GM21529 (cell line): ENCODE measurements around the gene ARFRP1.

Source experiments
- ATAC-seq: cut with Tn5 transposase; IDR thresholded peaks from one replicate; pipeline ENCODE4 v1.9.1; 2021; ENCODE audit not compliant: unreplicated experiment

Gene ARFRP1

DNA sequence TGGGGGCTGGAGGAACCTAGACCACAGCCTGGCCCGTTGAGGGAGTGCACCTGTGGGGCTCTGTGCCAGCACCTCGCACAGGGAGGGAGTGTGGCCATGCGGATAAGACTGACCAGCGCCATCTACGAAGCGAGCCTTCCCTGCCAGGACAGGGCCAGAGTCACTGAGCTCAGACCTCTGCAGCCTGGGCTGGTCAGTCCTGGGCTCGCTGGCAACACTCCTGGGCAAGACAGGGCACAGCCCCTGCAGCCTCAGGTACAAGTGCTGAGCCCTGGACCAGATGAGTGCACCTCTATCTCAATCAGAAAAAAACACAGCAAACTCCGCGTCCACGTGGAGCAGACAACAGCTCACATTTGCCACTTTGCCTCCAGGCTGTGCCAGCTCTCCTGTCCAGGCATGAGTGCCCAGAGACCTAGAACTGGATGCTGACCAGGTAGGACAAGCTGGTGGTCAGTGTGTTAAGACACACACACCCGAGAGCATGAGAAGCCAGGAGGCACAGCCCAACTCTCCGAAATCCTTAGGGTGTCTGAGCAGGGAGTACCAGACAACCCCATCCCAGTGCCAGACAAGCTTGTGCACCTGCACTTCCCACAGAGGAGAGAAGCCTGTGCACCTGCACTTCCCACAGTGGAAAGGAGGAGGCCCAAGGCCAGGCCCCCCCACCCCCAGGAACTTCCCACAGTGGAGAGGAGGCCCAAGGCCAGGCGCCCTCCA, 4.9 kb downstream of the ARFRP1 start:
- no peak for ATAC-seq

DNA sequence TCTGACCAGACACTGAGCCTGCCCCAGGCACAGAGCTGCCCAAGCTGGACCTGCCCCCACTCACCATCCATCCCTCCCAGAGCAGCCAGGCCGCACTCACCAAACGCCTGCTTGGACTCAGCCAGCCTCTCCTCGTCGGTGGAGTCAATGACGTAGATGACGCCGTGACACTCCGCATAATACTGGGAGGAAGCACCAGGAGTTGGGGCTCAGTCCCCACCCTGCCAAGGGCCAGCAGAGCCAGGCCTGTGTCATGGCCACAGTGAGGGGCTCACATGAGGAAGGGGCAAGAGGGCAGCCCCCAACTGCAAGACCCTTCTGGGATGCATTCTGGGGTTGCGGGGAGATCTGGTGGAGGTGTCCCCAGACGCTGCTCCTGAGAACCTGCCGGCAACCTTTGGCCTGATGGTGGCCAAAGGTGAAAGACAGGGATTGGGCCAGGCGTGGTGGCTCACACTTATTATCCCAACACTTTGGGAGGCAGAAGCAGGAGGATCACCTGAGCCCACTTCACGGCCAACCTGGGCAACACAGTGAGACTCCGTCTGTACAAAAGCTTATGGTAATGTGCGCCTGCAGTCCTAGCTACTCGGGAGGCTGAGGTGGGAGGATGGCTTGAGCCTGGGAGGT, 5.6 kb downstream of the ARFRP1 start:
- ATAC-seq = no peak

DNA sequence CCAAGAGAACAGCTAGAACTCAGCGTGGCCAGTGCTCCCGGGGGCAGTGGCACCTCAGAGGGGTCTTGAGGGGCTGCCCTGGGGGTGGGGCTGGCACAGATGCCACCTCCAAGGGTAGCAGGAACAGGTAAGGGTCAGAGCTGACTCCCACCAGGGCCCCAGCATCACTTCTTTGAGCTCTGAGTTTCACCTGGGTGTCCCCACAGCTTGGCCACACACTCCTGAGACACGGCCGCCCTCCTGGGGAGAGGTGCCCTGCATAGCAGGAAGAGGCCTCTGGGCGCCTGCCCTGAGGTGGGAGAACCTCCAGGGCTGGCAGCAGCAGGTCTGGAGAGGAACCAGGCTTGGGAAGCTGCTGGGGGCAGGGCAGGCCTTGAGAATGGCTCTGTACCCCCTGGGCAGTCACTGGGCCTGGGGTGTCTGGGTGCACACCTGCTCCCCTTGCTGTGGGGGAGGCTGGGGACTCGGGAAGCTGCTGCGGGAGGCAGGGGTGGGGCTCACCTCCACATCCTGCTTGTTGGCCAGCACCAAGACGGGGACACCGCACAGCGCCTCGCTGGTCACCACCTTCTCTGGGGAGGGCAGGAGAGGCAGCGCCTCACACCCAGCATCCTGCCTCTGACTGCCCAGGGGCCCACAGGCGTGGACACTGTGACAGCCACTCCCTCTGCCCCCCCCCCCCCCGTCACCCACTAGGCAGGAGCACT, 6.3 kb downstream of the ARFRP1 start:
- ATAC-seq = no peak

DNA sequence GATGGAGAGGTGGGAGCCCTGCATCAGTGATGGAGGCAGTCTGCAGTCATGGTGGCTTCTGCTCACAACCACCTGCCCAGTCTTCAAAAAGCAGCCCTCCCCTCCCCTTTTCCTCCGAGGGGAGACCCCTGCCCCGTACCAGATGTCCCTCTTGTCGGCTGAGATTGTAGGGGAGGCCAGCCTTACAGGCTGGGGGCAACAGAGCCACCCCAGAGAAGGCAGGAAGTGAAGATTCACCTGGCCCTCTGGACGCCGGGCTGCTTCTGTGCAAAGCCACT, 6.8 kb downstream of the ARFRP1 start:
- ATAC-seq = no peak

DNA sequence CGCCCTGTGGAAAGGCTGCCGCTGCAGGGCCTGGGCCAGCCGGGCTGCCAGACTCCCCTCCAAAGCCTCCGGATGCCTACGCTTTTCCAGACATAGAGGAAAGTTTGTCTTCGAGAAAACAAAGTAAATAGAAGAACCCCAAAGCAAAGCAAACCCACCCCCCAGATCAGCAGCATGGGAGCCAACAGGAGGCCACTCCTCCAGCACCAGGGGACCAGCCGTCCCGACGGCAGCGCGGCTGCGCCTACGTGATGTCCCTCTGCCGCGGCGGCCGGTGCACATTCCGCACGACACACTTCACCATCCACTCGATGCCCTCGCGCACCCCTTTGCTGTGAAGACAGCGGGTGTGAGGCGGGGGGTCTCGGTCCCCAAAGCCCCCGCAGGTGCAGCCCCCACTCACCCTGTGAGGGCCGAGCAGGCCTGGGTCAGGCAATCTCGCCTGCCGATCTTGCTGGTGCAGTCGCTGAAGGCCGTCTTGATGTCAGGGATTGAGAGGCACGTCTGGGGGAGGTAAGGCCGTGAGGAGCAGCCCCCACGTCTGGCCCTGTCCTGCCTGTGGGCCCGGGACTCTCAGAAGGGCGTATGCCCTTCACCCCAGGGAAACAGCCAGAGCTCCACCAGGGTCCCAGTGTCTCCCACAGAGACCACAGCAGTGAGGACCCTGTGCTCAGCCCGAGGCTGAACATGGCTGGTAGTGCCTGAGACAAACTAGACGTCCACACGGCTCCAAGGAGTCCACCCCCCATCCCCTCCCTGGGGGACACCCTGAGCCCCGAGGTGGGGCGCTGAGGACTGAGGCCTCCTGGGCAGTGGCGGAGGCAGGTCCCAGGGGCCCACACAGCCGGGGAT, 7.4 kb downstream of the ARFRP1 start:
- ATAC-seq = no peak

DNA sequence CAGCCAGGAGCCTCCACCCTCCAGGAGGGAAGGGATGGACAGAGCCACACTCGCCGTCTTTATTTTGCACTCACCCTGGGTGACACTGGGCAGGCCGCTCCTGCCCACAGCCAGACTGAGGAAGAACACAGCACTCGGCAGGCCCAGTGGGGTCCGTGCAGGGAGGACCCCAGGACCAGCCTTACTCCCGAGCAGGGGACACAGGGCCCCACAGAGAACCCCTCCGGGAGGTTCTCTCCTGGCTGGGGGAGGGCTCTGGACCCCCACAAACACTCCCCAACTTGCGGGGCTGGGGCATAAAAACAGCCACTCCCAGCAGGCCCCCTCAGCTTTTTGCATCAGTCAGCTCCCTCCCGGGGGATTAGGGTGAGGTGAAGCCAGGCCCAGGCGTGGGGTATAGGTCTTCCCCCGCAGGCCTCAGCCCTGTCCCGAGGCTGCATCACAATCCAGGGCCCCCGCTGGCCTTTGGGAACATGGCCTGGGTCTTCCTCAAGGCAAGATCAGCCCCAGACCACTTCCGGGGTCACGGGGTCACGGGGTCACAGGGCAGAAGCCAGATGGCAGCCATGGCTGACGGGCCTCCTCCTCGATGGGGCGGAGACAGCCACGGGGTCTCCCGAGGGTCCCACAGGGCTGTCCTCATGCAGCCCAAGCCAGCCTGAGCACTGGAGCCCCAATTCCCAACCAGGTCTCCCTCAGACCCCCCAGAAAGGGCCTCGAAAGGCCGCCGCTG, 8.1 kb downstream of the ARFRP1 start:
- no peak for ATAC-seq

DNA sequence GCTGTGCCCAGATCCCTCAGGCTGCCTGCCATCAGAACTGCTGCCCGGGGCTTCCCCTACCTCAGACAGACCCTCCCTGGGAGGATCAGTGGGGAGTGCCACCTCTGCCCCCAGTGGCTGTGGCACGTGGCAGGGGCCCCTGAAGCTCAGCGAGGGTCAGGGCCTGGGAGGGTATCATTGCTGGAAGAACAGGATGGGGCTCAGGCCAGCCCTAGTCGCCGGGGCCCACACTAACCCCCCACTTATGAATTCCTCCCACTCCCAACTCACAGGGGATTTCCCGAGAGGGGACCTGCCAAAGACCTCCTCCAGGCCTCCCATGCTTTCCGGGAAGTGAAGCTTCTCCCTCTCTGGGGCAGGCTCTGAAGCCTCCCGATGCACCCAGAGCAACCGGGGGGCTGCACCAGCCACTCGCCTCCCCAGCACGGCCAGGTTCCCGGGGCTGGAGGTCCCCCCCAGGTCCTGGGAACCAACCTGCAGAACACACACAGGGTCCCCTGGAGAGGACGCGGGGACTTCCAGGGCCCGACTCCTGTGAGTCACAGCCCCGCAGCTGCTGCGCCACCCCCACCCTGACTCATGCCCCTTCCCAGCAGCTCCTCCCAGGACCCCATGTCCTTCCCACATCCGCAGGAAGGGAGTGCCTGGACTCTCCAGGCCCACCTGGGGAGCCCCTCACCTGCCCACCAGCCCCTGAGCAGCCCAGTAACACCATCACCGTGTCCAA, 8.9 kb downstream of the ARFRP1 start:
- ATAC-seq = no peak

DNA sequence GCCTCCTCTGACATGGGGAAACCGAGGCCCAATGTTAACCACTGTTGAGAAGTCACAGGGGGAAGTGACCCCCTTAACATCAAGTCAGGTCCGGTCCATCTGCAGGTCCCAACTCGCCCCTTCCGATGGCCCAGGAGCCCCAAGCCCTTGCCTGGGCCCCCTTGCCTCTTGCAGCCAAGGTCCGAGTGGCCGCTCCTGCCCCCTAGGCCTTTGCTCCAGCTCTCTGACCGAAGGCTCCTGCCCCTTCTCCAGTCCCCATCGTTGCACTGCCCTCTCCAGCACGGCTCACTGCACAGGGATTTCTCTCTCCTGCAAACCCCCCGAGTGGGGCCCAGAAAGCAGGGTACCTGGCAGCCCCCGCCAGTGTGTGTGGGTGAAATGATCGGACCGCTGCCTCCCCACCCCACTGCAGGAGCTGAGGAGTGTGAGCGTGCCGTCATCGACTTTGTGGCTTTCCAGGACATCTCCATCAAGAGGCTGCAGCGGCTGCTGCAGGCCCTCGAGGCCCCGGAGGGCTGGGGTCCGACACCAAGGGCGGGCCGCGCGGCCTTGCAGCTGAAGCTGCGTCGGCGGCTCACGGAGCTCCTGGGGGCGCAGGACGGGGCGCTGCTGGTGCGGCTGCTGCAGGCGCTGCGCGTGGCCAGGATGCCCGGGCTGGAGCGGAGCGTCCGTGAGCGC, 9.8 kb downstream of the ARFRP1 start:
- no peak for ATAC-seq

DNA sequence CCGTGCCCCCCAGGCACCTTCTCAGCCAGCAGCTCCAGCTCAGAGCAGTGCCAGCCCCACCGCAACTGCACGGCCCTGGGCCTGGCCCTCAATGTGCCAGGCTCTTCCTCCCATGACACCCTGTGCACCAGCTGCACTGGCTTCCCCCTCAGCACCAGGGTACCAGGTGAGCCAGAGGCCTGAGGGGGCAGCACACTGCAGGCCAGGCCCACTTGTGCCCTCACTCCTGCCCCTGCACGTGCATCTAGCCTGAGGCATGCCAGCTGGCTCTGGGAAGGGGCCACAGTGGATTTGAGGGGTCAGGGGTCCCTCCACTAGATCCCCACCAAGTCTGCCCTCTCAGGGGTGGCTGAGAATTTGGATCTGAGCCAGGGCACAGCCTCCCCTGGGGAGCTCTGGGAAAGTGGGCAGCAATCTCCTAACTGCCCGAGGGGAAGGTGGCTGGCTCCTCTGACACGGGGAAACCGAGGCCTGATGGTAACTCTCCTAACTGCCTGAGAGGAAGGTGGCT, 10.4 kb downstream of the ARFRP1 start:
- ATAC-seq = no peak

DNA sequence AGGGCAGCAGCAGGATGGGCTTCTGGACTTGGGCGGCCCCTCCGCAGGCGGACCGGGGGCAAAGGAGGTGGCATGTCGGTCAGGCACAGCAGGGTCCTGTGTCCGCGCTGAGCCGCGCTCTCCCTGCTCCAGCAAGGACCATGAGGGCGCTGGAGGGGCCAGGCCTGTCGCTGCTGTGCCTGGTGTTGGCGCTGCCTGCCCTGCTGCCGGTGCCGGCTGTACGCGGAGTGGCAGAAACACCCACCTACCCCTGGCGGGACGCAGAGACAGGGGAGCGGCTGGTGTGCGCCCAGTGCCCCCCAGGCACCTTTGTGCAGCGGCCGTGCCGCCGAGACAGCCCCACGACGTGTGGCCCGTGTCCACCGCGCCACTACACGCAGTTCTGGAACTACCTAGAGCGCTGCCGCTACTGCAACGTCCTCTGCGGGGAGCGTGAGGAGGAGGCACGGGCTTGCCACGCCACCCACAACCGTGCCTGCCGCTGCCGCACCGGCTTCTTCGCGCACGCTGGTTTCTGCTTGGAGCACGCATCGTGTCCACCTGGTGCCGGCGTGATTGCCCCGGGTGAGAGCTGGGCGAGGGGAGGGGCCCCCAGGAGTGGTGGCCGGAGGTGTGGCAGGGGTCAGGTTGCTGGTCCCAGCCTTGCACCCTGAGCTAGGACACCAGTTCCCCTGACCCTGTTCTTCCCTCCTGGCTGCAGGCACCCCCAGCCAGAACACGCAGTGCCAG, 11.0 kb downstream of the ARFRP1 start, which contains the start of gene TNFRSF6B:
Gene TNFRSF6B, plus strand, starts transcription at position 25 of the 729 bp plus-strand sequence. Its CDS starts 116 bp downstream, at position 141.
- no peak for ATAC-seq

DNA sequence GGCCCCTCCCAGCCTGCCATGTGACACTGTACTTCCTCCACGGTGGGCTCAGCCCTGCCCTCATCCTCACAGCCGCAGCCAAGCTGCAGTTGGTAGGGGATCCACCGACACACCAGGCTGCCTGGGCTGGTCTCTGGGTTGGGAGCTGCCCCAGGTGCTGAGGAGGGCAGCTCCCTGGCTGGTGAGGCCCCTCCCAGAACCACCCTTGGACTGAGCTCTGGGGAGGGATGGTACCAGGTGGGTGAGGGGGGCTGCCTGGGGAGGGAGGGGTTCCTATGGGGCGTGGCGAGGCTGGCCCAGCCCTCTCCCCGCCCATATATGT, 11.5 kb downstream of the ARFRP1 start:
- no peak for ATAC-seq

DNA sequence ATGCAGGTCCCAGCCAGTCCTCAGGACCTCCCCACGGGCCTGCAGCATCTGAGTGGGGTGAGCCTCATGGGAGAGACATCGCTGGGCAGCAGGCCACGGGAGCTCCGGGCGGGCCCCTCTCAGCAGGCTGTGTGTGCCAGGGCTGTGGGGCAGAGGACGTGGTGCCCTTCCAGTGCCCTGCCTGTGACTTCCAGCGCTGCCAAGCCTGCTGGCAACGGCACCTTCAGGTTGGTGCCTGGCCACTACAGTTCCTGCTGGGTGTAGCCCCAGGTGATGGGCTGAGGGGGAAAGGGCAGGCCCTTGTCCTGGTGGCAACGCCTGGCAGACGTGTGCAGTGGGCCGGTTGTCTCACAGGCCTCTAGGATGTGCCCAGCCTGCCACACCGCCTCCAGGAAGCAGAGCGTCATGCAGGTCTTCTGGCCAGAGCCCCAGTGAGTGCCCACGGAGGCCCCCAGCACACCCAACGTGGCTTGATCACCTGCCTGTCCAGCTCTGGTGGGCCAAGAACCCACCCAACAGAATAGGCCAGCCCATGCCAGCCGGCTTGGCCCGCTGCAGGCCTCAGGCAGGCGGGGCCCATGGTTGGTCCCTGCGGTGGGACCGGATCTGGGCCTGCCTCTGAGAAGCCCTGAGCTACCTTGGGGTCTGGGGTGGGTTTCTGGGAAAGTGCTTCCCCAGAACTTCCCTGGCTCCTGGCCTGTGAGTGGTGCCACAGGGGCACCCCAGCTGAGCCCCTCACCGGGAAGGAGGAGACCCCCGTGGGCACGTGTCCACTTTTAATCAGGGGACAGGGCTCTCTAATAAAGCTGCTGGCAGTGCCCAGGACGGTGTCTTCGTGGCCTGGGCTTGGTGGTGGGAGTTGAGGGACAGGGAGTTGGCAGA, 12.1 kb downstream of the ARFRP1 start:
- no peak for ATAC-seq

DNA sequence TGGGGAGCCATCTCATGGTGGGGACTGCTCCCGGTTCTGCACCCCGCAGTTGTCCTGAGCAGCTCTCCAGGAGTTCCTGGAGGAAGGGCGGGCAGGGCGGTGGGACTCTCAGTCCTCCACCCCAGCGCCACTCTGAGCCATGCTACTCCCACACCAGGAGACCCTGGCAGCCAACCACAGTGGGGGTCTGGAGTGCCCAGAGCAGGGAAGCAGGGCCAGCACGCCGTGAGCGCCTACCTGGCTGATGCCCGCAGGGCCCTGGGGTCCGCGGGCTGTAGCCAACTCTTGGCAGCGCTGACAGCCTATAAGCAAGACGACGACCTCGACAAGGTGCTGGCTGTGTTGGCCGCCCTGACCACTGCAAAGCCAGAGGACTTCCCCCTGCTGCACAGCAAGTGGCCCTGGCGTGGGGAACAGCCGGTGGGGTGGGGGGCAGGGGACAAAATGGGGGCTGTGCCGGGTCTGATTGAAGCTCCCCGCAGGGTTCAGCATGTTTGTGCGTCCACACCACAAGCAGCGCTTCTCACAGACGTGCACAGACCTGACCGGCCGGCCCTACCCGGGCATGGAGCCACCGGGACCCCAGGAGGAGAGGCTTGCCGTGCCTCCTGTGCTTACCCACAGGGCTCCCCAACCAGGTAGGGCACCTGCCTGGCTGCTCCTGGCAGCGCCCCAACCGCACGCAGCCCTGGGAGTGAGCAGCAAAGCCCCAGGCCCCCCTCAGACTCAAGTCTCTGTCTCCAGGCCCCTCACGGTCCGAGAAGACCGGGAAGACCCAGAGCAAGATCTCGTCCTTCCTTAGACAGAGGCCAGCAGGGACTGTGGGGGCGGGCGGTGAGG, 13.0 kb downstream of the ARFRP1 start:
- ATAC-seq = no peak

DNA sequence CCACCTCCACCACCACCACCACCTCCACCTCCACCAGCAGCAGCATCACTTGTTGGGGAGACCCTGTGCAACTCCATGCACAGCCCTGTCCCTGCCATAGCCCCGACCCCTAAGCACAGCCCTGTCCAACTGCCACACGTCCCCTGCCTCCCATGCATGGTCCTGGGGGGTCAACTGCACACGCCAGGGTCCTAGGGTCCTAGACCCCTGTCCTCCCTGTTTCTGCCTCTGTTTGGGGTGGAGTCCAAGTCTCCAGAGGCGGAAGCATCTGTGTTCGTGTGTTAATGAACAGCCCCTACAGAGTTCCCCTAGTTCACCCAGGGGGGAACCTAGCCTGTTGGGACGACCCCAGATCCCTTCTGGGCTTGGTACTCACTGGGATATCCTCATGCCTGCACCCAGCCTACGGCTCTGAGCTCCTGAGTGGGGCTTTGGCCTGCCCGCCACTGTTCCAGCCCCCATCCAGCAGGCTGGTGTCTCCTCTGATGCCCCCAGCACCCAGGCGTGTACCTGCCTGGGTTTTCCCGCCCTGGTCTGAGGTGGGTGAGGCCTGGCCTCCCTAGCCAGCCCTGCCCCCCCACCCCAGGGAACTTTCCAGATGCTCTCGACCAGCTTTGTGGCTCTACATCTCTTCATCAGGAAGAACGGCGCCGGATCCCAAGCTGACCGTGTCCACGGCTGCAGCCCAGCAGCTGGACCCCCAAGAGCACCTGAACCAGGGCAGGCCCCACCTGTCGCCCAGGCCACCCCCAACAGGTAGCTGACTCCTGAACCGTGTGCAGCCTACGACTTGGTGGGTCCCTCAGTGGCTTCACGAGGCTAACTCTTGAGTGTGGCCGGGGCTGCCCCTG, 13.8 kb downstream of the ARFRP1 start:
- no peak for ATAC-seq

DNA sequence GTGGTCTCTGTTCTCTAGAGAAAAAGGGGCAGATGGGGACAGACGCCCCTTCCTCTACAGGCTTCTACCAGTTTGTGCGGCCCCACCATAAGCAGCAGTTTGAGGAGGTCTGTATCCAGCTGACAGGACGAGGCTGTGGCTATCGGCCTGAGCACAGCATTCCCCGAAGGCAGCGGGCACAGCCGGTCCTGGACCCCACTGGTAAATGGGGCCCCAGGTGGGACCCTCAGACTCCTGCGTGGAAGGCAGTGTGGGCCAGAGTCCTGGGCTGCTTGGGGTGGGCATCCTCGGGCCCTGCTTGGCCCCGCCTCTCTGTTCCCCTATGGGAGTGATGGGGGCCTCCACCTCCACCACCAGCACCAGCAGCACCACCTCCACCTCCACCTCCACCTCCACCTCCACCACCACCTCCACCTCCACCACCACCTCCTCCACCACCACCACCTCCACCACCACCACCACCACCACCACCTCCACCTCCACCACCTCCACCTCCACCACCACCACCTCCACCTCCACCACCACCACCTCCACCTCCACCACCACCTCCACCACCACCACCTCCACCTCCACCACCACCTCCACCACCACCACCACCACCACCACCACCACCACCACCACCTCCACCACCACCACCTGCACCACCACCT, 14.6 kb downstream of the ARFRP1 start:
- no peak for ATAC-seq
